SK-N-SH (cell line): ENCODE measurements around the gene KRT20.

ENCODE experiments used
- CTCF ChIP-seq: fragments of 200-600 bp; sonication (generic); IDR thresholded peaks from 2 replicates; pipeline ENCODE4 v1.6.1; 2017; ENCODE audit warnings: antibody characterized with exemption, mild to moderate bottlenecking, moderate library complexity
- EP300 ChIP-seq, 2 experiments: IDR thresholded peaks; 2 replicates each; pipeline versions ENCODE4 v1.4.0 to v1.6.1; 2012; ENCODE audit warnings: borderline replicate concordance in 1 of 2, low read depth in 1 of 2, low read length in 1 of 2
- GATA2 ChIP-seq: sonication (generic); formaldehyde crosslinking; IDR thresholded peaks from 2 replicates; pipeline ENCODE4 v1.5.0; 2020; ENCODE audit warnings: mild to moderate bottlenecking, missing genetic modification reagents
- POLR2AphosphoS5 ChIP-seq: IDR thresholded peaks from 2 replicates; pipeline ENCODE4 v1.6.1; 2012; ENCODE audit warnings: low read depth, low read length
- RAD21 ChIP-seq: IDR thresholded peaks from 2 replicates; pipeline ENCODE4 v1.6.1; 2012; ENCODE audit warnings: mild to moderate bottlenecking, low read length
- TAF1 ChIP-seq: IDR thresholded peaks from 2 replicates; pipeline ENCODE4 v1.6.1; 2012; ENCODE audit warnings: low read depth, mild to moderate bottlenecking, low read length, moderate library complexity, borderline replicate concordance
- TEAD4 ChIP-seq: IDR thresholded peaks from 2 replicates; pipeline ENCODE4 v1.4.0; 2012; ENCODE audit warnings: mild to moderate bottlenecking, borderline replicate concordance; ENCODE audit not compliant: insufficient read depth
- YY1 ChIP-seq: IDR thresholded peaks from 2 replicates; pipeline ENCODE4 v1.4.0; 2012; ENCODE audit warnings: low read depth, mild to moderate bottlenecking

- TF ChIP-seq RAD21 (no peak), GATA2 (CRISPR knock-in tag) (no peak), YY1 (no peak), EP300 (IDR thresholded peaks at IDR 0.05; ENCODE audit: borderline replicate concordance in 1 of 2, low read depth in 1 of 2, low read length in 1 of 2) (no peak), CTCF (no peak), TAF1 (no peak), TEAD4 (no peak), POLR2AphosphoS5 (no peak)
Observed at GRCh38 chr17:40926341-40926740, 41.3 kb upstream of the KRT20 start.
